ENCODE data around the gene TEPSIN.

Gene TEPSIN, protein sequence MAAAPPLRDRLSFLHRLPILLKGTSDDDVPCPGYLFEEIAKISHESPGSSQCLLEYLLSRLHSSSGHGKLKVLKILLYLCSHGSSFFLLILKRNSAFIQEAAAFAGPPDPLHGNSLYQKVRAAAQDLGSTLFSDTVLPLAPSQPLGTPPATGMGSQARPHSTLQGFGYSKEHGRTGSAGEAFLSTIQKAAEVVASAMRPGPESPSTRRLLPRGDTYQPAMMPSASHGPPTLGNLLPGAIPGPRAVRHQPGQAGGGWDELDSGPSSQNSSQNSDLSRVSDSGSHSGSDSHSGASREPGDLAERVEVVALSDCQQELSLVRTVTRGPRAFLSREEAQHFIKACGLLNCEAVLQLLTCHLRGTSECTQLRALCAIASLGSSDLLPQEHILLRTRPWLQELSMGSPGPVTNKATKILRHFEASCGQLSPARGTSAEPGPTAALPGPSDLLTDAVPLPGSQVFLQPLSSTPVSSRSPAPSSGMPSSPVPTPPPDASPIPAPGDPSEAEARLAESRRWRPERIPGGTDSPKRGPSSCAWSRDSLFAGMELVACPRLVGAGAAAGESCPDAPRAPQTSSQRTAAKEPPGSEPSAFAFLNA

GRCh38 chr17:81238815-81239713 lies at the start of gene TEPSIN, which contains the start of gene NDUFAF8:
Gene TEPSIN, minus strand, starts transcription at chr17:81239055. Its CDS starts 22 bp downstream, at chr17:81239033.
Gene NDUFAF8, plus strand, starts transcription at chr17:81239318. Its CDS starts 46 bp downstream, at chr17:81239364.
- DNase-seq (ENCODE audit: low spot score), result peak; percentile 98

DNA sequence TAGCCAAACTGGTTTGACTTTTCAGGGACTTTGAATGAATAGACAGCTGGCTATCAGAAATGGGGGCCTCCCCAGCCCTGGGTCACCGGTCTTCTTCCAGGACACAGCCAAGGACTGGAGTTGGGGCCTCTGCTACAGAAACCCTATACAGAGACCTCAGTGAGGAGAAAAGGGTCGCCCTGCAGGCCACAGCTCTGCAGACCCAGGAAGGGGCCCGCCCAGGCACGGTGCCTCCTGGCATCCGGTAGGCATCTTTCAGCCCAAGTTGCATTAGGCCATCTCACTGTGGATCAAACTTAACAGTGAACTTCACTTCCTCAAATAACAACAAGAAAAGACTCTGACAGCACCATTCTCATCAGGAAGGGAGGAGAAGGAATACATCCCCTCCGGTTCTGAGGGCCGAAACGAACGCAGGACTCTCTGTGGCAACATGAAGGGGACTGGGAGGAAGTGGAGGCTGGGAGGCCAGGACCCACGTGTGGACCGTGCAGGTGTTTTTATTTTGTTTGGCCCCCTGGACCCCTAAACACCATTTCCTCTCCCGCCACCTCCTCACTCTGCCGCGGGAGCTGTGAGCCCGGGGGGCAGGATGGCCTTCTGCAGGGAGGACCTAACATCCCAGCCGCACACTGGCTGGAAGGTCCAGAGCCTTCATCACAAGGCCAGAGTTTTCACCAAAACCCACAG lies 49.0 kb upstream of the TEPSIN start:
- peak; percentile 11 for DNase-seq (ENCODE audit: low spot score)

DNA sequence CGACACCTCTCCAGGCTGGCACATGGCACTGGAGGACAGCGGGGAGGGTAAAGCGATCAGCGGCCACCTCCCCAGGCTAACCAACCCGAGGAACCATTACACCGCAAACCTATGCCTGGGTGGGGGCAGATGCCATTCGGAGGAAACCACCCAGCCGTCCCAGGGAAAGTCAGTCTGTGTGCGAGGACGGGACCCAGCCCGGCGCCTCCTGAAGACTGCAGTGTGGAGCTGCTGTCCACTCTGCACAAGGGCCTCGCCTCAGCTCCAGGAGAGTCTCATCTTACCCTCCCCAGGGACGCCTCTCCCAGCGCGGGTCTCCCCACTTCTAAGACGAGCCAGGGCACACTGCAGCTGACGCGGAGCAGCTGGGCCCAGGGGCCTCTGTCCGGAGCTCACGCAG lies 48.3 kb upstream of the TEPSIN start:
- no peak for DNase-seq (ENCODE audit: low spot score)

DNA sequence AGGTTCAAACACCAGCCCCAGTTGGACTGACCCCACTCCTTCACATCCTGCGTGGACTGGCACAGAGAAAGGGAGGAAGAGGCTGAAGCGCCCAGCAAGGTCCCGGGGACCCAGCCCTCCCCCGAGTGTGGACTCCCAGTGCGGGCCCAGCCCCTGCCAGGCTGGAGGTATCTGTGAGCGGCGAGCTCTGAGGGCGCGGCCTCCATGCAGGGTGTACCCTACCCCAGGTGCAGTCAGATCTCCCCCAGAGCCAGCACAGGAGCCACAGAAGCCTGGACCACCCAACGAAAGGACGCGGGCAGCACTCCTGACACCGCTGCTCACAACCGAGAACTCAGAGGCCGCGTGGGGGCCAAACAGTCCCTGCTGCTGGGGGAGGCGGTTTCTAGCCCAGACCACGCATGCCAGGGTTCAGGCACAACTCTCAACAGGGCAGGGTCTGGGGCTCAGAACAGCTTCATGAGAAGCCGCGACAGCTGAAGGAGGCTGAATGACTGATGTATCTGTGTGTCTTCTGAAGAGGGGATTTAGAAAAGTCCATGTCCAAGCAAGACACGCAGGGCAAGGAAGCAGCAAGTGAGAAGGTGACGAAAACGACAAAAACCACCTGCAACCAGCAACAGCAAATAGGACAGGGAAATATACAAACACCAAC lies 47.8 kb upstream of the TEPSIN start:
- no peak for DNase-seq (ENCODE audit: low spot score)

GRCh38 chr17:81285894-81286293 lies 47.0 kb upstream of the TEPSIN start:
- no peak for DNase-seq (ENCODE audit: low spot score)

- DNase-seq (ENCODE audit: low spot score), result peak; percentile 54
Observed at GRCh38 chr17:81285179-81285878, 46.5 kb upstream of the TEPSIN start.

DNA sequence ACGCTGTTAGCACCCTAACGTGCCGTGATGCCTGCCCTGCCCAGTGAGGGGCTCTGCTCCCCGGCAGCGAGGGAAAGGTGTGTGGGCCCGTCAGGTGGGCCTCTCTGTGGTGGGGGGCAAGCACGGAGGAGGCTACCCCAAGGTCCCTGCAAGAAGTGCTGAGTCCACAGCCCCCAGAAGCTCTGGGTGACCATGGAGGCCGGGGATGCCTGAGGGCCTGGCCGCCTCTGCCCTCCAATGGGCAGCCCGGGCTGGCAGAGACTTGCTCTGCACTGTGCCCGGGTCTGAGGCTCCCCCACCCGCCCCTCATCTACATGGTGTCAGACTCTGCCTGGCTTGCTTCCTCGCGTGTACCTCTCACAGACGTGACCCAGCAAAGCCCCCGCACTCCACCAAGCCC lies 44.0 kb upstream of the TEPSIN start:
- DNase-seq (ENCODE audit: low spot score), result no peak

GRCh38 chr17:81282141-81282540 lies 43.3 kb upstream of the TEPSIN start:
- no peak for DNase-seq (ENCODE audit: low spot score)

GRCh38 chr17:81280571-81280970 lies 41.7 kb upstream of the TEPSIN start:
- no peak for DNase-seq (ENCODE audit: low spot score)

DNA sequence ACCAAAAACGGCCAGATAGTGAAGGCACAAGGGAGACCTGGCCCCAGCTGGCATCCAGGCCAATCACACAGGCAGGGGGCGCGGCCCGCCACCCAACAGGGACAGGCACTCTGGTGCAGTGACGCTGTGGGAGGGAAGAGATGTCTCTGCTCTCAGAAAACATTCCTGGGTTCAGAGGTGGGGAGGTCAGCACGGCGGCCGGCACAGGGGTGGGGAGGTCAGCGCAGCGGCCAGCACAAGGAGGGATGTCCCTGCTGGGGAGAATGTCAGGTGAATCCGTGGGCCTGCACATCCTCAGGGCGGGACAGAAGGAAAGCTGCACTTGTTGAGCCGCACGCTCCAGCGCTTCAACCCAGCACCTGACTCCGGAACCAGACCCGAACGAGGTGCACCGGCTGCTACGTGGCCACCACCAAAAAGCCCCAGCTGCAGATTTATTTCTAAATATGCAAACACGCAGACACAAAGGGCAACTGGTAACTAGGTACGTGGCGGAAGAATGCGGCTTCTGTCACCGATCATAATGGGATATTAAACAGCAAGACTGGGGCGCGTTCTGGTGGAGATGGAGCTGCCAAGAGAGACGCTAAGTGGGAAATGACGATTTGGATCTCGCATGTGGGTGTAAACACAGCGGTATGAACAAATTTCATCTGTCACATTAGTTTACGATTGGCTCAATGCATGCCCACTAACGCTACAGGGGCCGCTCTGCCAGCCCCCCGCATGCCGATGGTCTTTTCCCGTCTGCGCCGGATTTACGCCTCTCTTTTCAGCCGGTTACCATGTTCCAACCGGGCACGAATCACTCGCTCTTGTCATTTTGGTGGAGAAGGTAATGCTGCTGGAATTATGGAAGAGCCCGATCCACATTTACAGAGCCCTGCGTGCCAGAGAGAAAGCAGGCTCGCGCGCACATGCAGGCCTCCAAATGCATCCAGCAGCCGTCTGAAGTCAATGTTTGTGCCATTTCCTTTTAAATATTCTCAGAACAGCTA lies 40.7 kb upstream of the TEPSIN start:
- DNase-seq (ENCODE audit: low spot score), result no peak

DNA sequence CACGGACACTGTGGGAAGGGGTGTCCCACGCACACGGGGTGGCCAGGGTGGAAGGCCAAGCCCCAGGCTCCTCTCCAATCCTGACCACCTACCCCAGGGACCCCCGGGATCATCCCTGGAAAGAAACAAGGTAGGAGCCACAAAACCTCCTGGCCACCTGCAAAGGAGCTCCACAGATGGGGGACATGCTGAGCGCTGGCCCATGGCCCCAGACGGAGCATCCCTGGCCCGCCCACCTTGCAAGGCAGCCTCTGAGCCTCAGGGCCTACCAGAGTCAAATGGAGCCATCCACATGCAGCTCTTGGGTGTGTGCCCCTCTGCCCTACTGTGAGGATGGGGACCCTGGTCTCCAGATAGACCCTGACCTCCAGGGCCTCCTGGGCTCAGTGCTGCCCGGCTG lies 40.0 kb upstream of the TEPSIN start:
- DNase-seq (ENCODE audit: low spot score), result no peak

DNA sequence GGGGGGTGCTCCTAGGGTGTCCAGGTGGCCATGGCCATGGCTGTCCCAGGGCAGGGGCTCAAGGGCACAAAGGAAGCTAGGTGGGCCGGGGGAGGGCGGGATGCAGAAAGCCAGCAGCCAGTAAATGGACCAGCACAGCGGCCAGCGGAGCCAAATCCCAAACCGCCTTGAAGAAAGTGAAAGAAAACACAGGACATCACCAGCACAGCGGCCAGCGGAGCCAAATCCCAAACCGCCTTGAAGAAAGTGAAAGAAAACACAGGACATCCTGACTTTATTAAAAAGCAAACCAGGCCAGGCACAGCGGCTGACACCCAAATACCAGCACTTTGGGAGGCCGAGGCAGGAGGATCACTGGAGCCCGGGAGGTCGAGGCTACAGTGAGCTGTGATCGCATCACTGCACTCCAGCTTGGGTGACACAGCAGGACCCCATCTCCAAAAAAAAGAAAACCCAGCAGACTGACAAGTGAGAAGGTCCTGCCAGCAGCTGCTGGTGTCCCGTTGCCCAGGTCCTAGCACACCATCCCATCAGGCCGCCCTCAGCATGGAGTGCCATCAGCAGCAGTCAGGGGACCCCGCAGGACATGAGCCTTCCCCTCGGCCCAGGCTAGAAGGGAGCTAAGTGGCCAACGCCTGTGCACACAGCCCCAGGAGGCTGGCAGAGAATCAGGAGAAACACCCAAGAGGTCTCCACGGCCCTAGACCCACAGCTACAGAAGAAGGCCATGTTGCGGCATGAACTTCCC lies 39.3 kb upstream of the TEPSIN start:
- no peak for DNase-seq (ENCODE audit: low spot score)

- no peak for DNase-seq (ENCODE audit: low spot score)
Observed at GRCh38 chr17:81277421-81277820, 38.6 kb upstream of the TEPSIN start.

GRCh38 chr17:81276781-81277180 lies 37.9 kb upstream of the TEPSIN start:
- no peak for DNase-seq (ENCODE audit: low spot score)

DNA sequence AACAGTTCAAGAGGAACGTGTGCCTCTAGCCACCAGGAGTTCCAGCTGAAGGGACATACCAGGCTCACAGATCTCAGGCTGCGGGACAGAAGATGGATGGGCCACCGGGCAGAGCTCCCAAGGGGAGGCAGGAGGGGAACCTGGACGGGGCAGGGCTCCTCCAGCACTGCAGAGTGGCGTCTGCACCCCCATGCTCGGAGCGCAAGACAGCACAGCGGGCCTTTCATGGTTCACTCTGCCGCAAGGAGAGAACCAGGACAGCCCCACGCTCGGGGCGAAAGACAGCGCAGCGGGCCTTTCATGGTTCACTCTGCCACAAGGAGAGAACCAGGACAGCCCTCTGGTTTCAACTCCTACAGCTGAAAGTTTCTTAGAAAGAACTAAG lies 35.6 kb upstream of the TEPSIN start:
- no peak for DNase-seq (ENCODE audit: low spot score)

DNA sequence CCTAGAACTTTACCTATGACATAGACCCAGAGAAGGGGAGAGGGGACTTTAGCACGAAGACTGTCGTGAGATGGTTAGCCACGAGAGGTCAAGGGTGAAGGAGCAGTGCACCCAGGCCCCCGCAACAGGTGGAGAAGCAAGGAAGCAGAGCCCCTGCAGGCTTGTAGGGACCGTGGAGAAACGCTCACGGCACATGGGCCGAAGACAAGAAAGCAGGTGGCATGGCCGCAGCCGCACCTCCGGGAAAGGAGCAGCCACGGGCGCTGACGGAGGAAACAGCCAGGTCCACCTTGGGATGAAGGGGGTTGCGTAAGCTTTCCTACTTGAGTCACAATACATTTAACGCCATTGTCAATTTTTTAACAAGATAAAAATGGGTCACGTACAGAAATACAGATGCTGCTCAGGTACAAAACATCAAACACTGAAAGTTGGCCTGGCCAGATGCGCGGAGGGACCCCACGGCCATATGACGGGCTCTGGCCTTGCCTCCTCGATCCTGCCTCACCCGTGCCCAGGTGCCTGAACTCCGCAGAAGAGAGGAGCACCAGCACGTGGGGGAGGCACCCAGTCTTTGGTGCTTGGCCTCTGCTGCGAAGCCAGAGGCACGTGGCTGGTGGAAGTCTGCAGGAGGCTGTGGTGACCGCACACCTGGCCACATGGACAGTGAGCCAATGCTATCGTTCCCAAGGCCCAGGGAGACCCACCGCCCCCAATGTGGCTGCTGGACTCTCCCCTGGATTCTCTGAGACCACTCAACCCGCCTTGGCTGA lies 35.0 kb upstream of the TEPSIN start:
- no peak for DNase-seq (ENCODE audit: low spot score)

GRCh38 chr17:81272616-81273015 lies 33.8 kb upstream of the TEPSIN start:
- no peak for DNase-seq (ENCODE audit: low spot score)

DNA sequence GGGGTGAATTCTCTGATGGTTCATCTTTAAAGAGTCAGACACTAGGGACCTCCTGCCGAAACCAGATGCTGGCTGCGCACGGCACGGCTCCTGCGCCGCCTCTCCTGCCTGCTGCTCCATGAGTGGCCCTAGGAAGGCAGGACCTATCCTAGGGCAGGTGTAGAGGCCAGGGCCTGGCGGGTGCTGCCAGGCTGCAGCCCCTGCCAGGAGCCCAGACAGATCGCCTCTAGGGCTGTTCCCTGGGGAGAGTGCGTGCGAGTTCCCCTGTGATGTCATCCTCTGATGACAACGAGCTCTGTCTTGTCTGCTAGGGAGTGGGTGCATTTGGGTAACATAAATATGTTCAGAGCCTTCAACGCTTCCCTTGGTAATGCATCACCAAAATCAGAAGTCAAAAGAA lies 32.4 kb upstream of the TEPSIN start:
- DNase-seq (ENCODE audit: low spot score), result no peak
